DND-41 (cell line): ENCODE data around the gene TTLL3.
"Not testable (repeated sequence)": the region's sequence is repeated elsewhere in the genome, so short reads cannot be mapped to it uniquely, and the experiment has no call there.

Experiments
- ATAC-seq: fragments of 200-7000 bp; cut with Tn5 transposase; 3 replicates; pipeline ENCODE4 v1.9.1; 2021; ENCODE audit warnings: low read depth; ENCODE audit not compliant: insufficient read depth
- DNase-seq: peaks from one replicate; pipeline ENCODE4 v3.0.0-alpha.2; 2020
- H2AFZ ChIP-seq: 2 replicates; pipeline ENCODE4 v1.6.0; 2012; ENCODE audit warnings: low read depth, low read length
- H3K27ac ChIP-seq: 2 replicates; pipeline ENCODE4 v1.5.1; 2012; ENCODE audit warnings: low read length, inconsistent platforms
- H3K27me3 ChIP-seq: fragments of 200-600 bp; sonication (generic); 2 replicates; pipeline ENCODE4 v1.6.0; 2012; ENCODE audit warnings: low read length, mild to moderate bottlenecking, inconsistent platforms; ENCODE audit not compliant: insufficient read depth, poor library complexity
- H3K36me3 ChIP-seq: 2 replicates; pipeline ENCODE4 v1.5.1; 2012; ENCODE audit warnings: low read length, inconsistent platforms; ENCODE audit not compliant: insufficient read depth
- H3K4me1 ChIP-seq: 2 replicates; pipeline ENCODE4 v1.5.1; 2012; ENCODE audit warnings: mild to moderate bottlenecking, low read length; ENCODE audit not compliant: insufficient read depth
- H3K4me2 ChIP-seq: 2 replicates; pipeline ENCODE4 v1.6.0; 2012; ENCODE audit warnings: mild to moderate bottlenecking, moderate library complexity, low read length, inconsistent platforms; ENCODE audit not compliant: insufficient read depth
- H3K4me3 ChIP-seq, 2 experiments: fragments of 200-600 bp in 1 of 2; shearing (Covaris generic) in 1 of 2; 2 replicates each; pipeline ENCODE4 v1.5.1; 2012 to 2016; ENCODE audit warnings: inconsistent platforms in 2 of 2, low read length in 2 of 2, mild to moderate bottlenecking in 2 of 2, low read depth in 1 of 2, moderate library complexity in 1 of 2
- H3K79me2 ChIP-seq: 2 replicates; pipeline ENCODE4 v1.6.0; 2012; ENCODE audit warnings: low read length, inconsistent platforms; ENCODE audit not compliant: insufficient read depth
- H3K9ac ChIP-seq: 2 replicates; pipeline ENCODE4 v1.6.0; 2012; ENCODE audit warnings: low read depth, mild to moderate bottlenecking, inconsistent platforms, low read length, moderate library complexity
- H3K9me3 ChIP-seq: 2 replicates; pipeline ENCODE4 v1.5.1; 2012; ENCODE audit warnings: low read length, moderate library complexity, mild to moderate bottlenecking, inconsistent platforms; ENCODE audit not compliant: insufficient read depth, severe bottlenecking
- H4K20me1 ChIP-seq: 2 replicates; pipeline ENCODE4 v1.6.0; 2012; ENCODE audit warnings: low read length; ENCODE audit not compliant: insufficient read depth
- CTCF ChIP-seq: IDR thresholded peaks from 2 replicates; pipeline ENCODE4 v1.5.1; 2012; ENCODE audit warnings: borderline replicate concordance, low read length, moderate library complexity, mild to moderate bottlenecking; ENCODE audit not compliant: poor library complexity, severe bottlenecking; ENCODE audit errors: extremely low read depth
- EZH2 ChIP-seq: IDR thresholded peaks from 3 replicates; pipeline ENCODE4 v1.6.1; 2012; ENCODE audit warnings: borderline replicate concordance, low read depth, mild to moderate bottlenecking, moderate library complexity, low read length, inconsistent platforms; ENCODE audit not compliant: severe bottlenecking

The TTLL3 gene

GRCh38 chr3:9852528-9852927, 42.5 kb downstream of the TTLL3 start:
- H2AFZ ChIP-seq: no peak overlapping the region
- no peak overlapping the region for H3K9ac ChIP-seq
- no peaks in the 10 kb centered on the region for H4K20me1 ChIP-seq
- no peaks in the 10 kb centered on the region for H3K27me3 ChIP-seq
- H3K9me3 ChIP-seq: no peaks in the 10 kb centered on the region
- TF ChIP-seq EZH2 (no peak), CTCF (no peak)
- no peak overlapping the region for H3K4me3 ChIP-seq
- H3K27ac ChIP-seq: no peak overlapping the region
- H3K36me3 ChIP-seq: no peaks in the 10 kb centered on the region
- no peaks in the 10 kb centered on the region for H3K4me1 ChIP-seq
- no peak overlapping the region for H3K4me2 ChIP-seq
- DNase-seq: no peak
- H3K79me2 ChIP-seq: no peaks in the 10 kb centered on the region
- no peak for ATAC-seq

GRCh38 chr3:9854291-9854940, 44.4 kb downstream of the TTLL3 start:
- H3K4me1 ChIP-seq, DNase-seq, H3K79me2 ChIP-seq, H3K27me3 ChIP-seq, H3K9me3 ChIP-seq, H4K20me1 ChIP-seq, H3K27ac ChIP-seq, H3K36me3 ChIP-seq, H3K9ac ChIP-seq, H3K4me3 ChIP-seq, H2AFZ ChIP-seq, H3K4me2 ChIP-seq, ATAC-seq: not testable (repeated sequence)

- no peaks in the 10 kb centered on the region for H3K27me3 ChIP-seq
- no peak overlapping the region for H3K4me2 ChIP-seq
- no peaks in the 10 kb centered on the region for H4K20me1 ChIP-seq
- H3K4me3 ChIP-seq: no peak overlapping the region
- H2AFZ ChIP-seq: no peak overlapping the region
- no peaks in the 10 kb centered on the region for H3K79me2 ChIP-seq
- H3K9me3 ChIP-seq: no peaks in the 10 kb centered on the region
- H3K9ac ChIP-seq: no peak overlapping the region
- no peak for TF ChIP-seq EZH2
- no peak for TF ChIP-seq CTCF
- no peak for DNase-seq
- no peaks in the 10 kb centered on the region for H3K4me1 ChIP-seq
- ATAC-seq: no peak
- no peaks in the 10 kb centered on the region for H3K36me3 ChIP-seq
- H3K27ac ChIP-seq: no peak overlapping the region
Measured at GRCh38 chr3:9855594-9855993, 45.5 kb downstream of the TTLL3 start.

GRCh38 chr3:9859530-9860025, 49.5 kb downstream of the TTLL3 start:
- TF ChIP-seq CTCF (no peak), EZH2 (no peak)
- no peak overlapping the region for H3K27ac ChIP-seq
- no peak overlapping the region for H3K9ac ChIP-seq
- no peaks in the 10 kb centered on the region for H3K9me3 ChIP-seq
- H3K4me2 ChIP-seq: no peak overlapping the region
- no peaks in the 10 kb centered on the region for H3K36me3 ChIP-seq
- ATAC-seq: no peak
- DNase-seq: no peak
- no peak overlapping the region for H3K4me3 ChIP-seq
- H3K4me1 ChIP-seq: no peaks in the 10 kb centered on the region
- no peaks in the 10 kb centered on the region for H3K27me3 ChIP-seq
- no peaks in the 10 kb centered on the region for H4K20me1 ChIP-seq
- no peaks in the 10 kb centered on the region for H3K79me2 ChIP-seq
- H2AFZ ChIP-seq: no peak overlapping the region
